HEK293 (cell line): ENCODE measurements around the gene PABPN1.

ENCODE experiments used
- CTCF ChIA-PET: fragments of 350-600 bp; formaldehyde crosslinking; extraction: SDS; loops from one replicate; lab custom pipeline; 2021; ENCODE audit warnings: antibody characterized with exemption; lab: Yijun Ruan, JAX
- POLR2A ChIA-PET: fragments of 300-600 bp; formaldehyde crosslinking; extraction: SDS; loops from one replicate; lab custom pipeline; 2020; ENCODE audit warnings: antibody characterized with exemption, inconsistent platforms; lab: Yijun Ruan, JAX
- H3K27ac ChIP-seq: fragments of 200-500 bp; sonication (Bioruptor generic); 2 replicates; pipeline ENCODE4 v1.5.1; 2014; ENCODE audit warnings: low read depth, low read length, control low read depth, inconsistent platforms; ENCODE audit errors: extremely low read depth
- H3K36me3 ChIP-seq, 2 experiments: fragments of 200-500 bp in 1 of 2; sonication (Bioruptor generic) in 1 of 2; 1 replicate in 1 of 2; 2 replicates in 1 of 2; pipeline ENCODE4 v1.5.1; 2014 to 2017; ENCODE audit warnings: inconsistent platforms in 2 of 2, low read length in 2 of 2; ENCODE audit not compliant: control insufficient read depth in 2 of 2, insufficient read depth in 1 of 2
- H3K4me1 ChIP-seq: fragments of 200-500 bp; sonication (Bioruptor generic); 2 replicates; pipeline ENCODE4 v1.5.1; 2014; ENCODE audit warnings: mild to moderate bottlenecking, low read length, inconsistent platforms; ENCODE audit not compliant: control insufficient read depth, insufficient read depth
- H3K4me3 ChIP-seq: 2 replicates; pipeline ENCODE4 v1.5.1; 2011; ENCODE audit warnings: low read depth, mild to moderate bottlenecking, control low read depth, low read length, moderate library complexity
- H3K9me3 ChIP-seq: fragments of 200-500 bp; sonication (Bioruptor generic); 2 replicates; pipeline ENCODE4 v1.5.1; 2014; ENCODE audit warnings: low read depth, low read length, inconsistent platforms; ENCODE audit not compliant: control insufficient read depth, insufficient read depth
- GLIS2 ChIP-seq: fragments of 450-650 bp; formaldehyde crosslinking; IDR thresholded peaks from 2 replicates; pipeline ENCODE4 v1.5.1; 2016; ENCODE audit warnings: missing biosample characterization, missing genetic modification characterization
- KLF1 ChIP-seq: fragments of 450-650 bp; formaldehyde crosslinking; IDR thresholded peaks from 2 replicates; pipeline ENCODE4 v1.5.1; 2016; ENCODE audit warnings: missing biosample characterization, missing genetic modification characterization
- MEIS1 ChIP-seq: sonication (generic); formaldehyde crosslinking; IDR thresholded peaks from 2 replicates; pipeline ENCODE4 v1.8.1; 2022; ENCODE audit warnings: missing genetic modification reagents, mild to moderate bottlenecking, borderline replicate concordance
- OSR2 ChIP-seq: fragments of 450-650 bp; formaldehyde crosslinking; IDR thresholded peaks from 2 replicates; pipeline ENCODE4 v1.5.1; 2016; ENCODE audit warnings: missing biosample characterization, missing genetic modification characterization
- REPIN1 ChIP-seq: fragments of 450-650 bp; formaldehyde crosslinking; IDR thresholded peaks from 2 replicates; pipeline ENCODE4 v1.5.1; 2017; ENCODE audit warnings: missing biosample characterization, missing genetic modification characterization, low read depth
- ZNF19 ChIP-seq: fragments of 450-650 bp; formaldehyde crosslinking; IDR thresholded peaks from 2 replicates; pipeline ENCODE4; 2016; ENCODE audit warnings: missing biosample characterization, missing genetic modification characterization, low read depth
- ZNF211 ChIP-seq: fragments of 450-650 bp; formaldehyde crosslinking; IDR thresholded peaks from 2 replicates; pipeline ENCODE4 v1.5.1; 2016; ENCODE audit warnings: low read depth, missing biosample characterization, missing genetic modification characterization
- ZNF24 ChIP-seq: fragments of 450-650 bp; formaldehyde crosslinking; IDR thresholded peaks from 2 replicates; pipeline ENCODE4 v1.5.1; 2016; ENCODE audit warnings: missing biosample characterization, missing genetic modification characterization
- ZNF266 ChIP-seq: fragments of 450-650 bp; formaldehyde crosslinking; IDR thresholded peaks from 2 replicates; pipeline ENCODE4 v1.5.1; 2016; ENCODE audit warnings: missing biosample characterization, missing genetic modification characterization, low read depth
- ZNF366 ChIP-seq: fragments of 450-650 bp; formaldehyde crosslinking; conservative IDR thresholded peaks from 2 replicates; pipeline ENCODE4 v1.5.1; 2016; ENCODE audit warnings: missing biosample characterization, missing genetic modification characterization
- ZNF416 ChIP-seq: fragments of 450-650 bp; formaldehyde crosslinking; IDR thresholded peaks from 2 replicates; pipeline ENCODE4 v1.5.1; 2016; ENCODE audit warnings: missing biosample characterization, missing genetic modification characterization
- ZNF529 ChIP-seq: fragments of 450-650 bp; formaldehyde crosslinking; IDR thresholded peaks from 2 replicates; pipeline ENCODE4 v1.5.1; 2017; ENCODE audit warnings: missing genetic modification characterization, missing biosample characterization; ENCODE audit not compliant: insufficient replicate concordance
- ZNF610 ChIP-seq: fragments of 450-650 bp; formaldehyde crosslinking; IDR thresholded peaks from 2 replicates; pipeline ENCODE4 v1.5.1; 2016; ENCODE audit warnings: missing biosample characterization, missing genetic modification characterization, borderline replicate concordance
- ZNF664 ChIP-seq: fragments of 450-650 bp; formaldehyde crosslinking; IDR thresholded peaks from 2 replicates; pipeline ENCODE4 v1.5.1; 2016; ENCODE audit warnings: missing biosample characterization, missing genetic modification characterization
- ZNF670 ChIP-seq: fragments of 450-650 bp; formaldehyde crosslinking; IDR thresholded peaks from 2 replicates; pipeline ENCODE4 v1.5.1; 2016; ENCODE audit warnings: missing biosample characterization, missing genetic modification characterization, low read depth
- ZNF76 ChIP-seq: fragments of 450-650 bp; formaldehyde crosslinking; IDR thresholded peaks from 2 replicates; pipeline ENCODE4; 2016; ENCODE audit warnings: low read depth, missing biosample characterization, missing genetic modification characterization, borderline replicate concordance
- TF ChIP-seq, protein P1 (sequence below): fragments of 450-650 bp; IDR thresholded peaks from 2 replicates; pipeline ENCODE4 v1.5.1; 2018; ENCODE audit warnings: missing biosample characterization, mild to moderate bottlenecking, missing genetic modification characterization

Gene PABPN1

DNA sequence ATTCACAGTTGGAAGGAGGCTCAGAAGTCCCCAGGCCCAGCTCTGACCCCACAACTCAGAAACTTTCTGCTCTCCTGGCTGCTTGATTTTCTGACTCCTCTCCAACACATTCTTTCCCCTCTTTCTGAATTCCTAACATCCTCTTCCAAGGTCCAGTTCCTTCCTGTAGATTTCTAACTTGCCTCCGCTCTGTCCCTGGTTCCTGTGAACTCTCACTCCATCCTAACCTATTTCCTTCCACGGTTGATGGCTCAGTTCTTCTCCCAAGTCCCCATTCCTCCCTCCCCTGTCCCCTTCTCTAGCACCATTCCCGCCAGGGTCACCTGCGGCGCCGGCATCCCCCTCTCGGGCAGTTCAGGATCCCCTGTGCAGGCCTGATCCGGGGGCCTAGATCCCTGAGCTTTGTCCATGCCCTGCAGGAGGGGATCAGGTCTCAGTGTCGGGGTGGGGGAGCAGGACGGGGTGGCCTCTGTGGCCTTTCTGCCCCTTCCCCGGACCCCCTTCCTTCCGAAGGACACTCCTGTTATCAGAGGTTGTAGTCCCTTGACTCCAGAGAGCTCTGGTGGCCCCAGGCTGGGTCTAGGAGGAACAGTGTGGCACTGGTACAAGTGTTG lies 37.4 kb downstream of the PABPN1 start:
- TF ChIP-seq ZNF610 (tag by site-specific recombination): no peak
- TF ChIP-seq MEIS1 (CRISPR knock-in tag): no peak
- TF ChIP-seq ZNF416 (tag by site-specific recombination): no peak
- TF ChIP-seq ZNF366 (tag by site-specific recombination): no peak
- TF ChIP-seq ZNF529 (tag by site-specific recombination): no peak
- TF ChIP-seq ZNF670 (tag by site-specific recombination): no peak
- no peak for TF ChIP-seq ZNF664 (tag by site-specific recombination)
- TF ChIP-seq OSR2: no peak
- TF ChIP-seq GLIS2: no peak
- no peak for TF ChIP-seq ZNF266 (tag by site-specific recombination)
- no peak overlapping the region for H3K27ac ChIP-seq
- H3K36me3 ChIP-seq: no peaks in the 10 kb centered on the region
- H3K4me3 ChIP-seq: no peak overlapping the region
- H3K4me1 ChIP-seq: no peaks in the 10 kb centered on the region
- ChIA-PET POLR2A (no interaction called here), CTCF (interaction anchor here (0.8 kb wide), 1 partner anchor 21 kb away, joined by 3 read pairs; no protein-coding TSS in a partner anchor)
- no peaks in the 10 kb centered on the region for H3K9me3 ChIP-seq

- CTCF ChIA-PET: interaction anchor here (0.8 kb wide), 1 partner anchor 21 kb away, joined by 3 read pairs; no protein-coding TSS in a partner anchor
- Histone ChIP-seq H3K36me3 (no peaks in the 10 kb centered on the region), H3K9me3 (no peaks in the 10 kb centered on the region), H3K4me1 (no peaks in the 10 kb centered on the region), H3K4me3 (no peak overlapping the region), H3K27ac (no peak overlapping the region)
- POLR2A ChIA-PET: no interaction called here
- TF ChIP-seq ZNF76 (tag by site-specific recombination): no peak
- TF ChIP-seq ZNF19: no peak
- no peak for TF ChIP-seq ZNF24 (tag by site-specific recombination)
- TF ChIP-seq KLF1 (tag by site-specific recombination): no peak
- TF ChIP-seq REPIN1: no peak
- TF ChIP-seq, protein P1, sequence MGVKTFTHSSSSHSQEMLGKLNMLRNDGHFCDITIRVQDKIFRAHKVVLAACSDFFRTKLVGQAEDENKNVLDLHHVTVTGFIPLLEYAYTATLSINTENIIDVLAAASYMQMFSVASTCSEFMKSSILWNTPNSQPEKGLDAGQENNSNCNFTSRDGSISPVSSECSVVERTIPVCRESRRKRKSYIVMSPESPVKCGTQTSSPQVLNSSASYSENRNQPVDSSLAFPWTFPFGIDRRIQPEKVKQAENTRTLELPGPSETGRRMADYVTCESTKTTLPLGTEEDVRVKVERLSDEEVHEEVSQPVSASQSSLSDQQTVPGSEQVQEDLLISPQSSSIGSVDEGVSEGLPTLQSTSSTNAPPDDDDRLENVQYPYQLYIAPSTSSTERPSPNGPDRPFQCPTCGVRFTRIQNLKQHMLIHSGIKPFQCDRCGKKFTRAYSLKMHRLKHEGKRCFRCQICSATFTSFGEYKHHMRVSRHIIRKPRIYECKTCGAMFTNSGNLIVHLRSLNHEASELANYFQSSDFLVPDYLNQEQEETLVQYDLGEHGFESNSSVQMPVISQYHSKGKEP (tag by site-specific recombination): no peak
- TF ChIP-seq ZNF670 (tag by site-specific recombination): no peak
These were observed 37.9 kb downstream of the PABPN1 start for GRCh38 chr14:23359167-23359626.

DNA sequence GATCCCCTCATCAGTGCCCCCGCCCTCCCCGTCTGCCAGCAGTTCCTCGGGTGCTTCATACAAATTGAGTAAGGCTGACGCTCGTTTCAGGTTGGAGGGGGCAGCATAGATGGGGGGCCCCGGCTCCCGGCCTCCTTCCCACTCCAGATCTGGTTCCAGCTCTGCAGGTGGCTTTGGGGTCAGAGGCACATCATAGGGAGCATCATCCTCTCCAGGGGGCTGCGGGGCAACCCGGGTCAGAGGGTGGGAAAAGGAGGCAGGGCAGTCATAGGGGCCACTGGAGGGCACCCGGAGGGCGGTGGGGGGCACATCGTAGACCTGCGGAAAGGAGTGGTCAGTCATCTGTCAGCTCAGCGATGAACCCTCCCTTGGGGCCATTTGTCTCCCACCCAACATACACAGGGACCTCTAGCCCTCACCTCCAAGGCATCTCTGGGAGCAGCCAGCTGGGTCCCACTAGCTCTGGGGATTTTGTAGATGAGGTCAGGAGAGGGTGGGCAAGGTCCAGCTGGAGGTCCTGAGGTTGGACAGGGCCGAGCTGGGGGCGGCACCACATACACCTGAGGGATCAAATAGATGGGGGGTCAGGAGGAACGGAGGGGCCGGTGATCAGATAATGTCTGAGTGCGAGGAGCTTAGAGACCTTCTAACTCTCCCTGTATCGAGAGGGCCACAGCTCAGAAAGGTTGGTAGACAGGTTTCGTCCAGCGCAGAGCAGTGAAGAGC lies 38.6 kb downstream of the PABPN1 start:
- TF ChIP-seq REPIN1 (no peak), ZNF211 (tag by site-specific recombination) (no peak)
- H3K27ac ChIP-seq: no peak overlapping the region
- no peaks in the 10 kb centered on the region for H3K4me1 ChIP-seq
- H3K4me3 ChIP-seq: no peak overlapping the region
- no peaks in the 10 kb centered on the region for H3K36me3 ChIP-seq
- CTCF ChIA-PET: interaction anchor here (0.8 to 2.2 kb wide), 7 partner anchors 7 to 58 kb away, joined by 3 to 10 read pairs (median 4); partner anchors contain the start of gene SLC22A17
- H3K9me3 ChIP-seq: no peaks in the 10 kb centered on the region
- POLR2A ChIA-PET: interaction anchor here (0.6 to 1.1 kb wide), 2 partner anchors 39 to 226 kb away, joined by 3 read pairs; partner anchors contain the start of gene PABPN1
